VCaP (cell line): ENCODE results near the gene TRIM6.
"Not testable (repeated sequence)": the region's sequence is repeated elsewhere in the genome, so short reads cannot be mapped to it uniquely, and the experiment has no call there.

Experiments
- H3K27ac ChIP-seq: fragments of 450-650 bp; 2 replicates; pipeline ENCODE4 v1.5.1; 2017
- TF ChIP-seq, protein P1 (sequence below): fragments of 450-650 bp; conservative IDR thresholded peaks from 2 replicates; pipeline ENCODE4 v1.5.1; 2017; ENCODE audit warnings: mild to moderate bottlenecking, moderate library complexity

Gene TRIM6

DNA sequence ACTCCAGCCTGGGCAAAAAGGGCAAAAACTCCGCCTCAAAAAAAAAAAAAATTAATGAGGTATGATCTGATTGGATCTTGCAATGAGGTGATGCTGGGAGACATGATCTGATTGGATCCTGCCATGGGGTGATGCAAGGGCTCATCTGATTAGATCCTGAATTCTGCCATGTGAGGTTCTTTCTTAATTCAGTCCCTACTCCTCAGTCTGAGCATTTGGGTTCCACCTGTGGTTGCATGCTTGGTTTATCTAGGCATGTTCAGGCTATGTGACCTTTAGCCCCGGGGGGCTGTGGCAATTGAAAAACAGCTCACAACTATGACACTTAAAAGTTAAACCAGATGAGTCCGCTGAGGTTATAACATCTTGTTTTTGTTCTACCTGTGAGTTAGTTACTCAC is 4.8 kb upstream of the TRIM6 start:
- H3K27ac ChIP-seq: no peak overlapping the region
- TF ChIP-seq, protein P1, sequence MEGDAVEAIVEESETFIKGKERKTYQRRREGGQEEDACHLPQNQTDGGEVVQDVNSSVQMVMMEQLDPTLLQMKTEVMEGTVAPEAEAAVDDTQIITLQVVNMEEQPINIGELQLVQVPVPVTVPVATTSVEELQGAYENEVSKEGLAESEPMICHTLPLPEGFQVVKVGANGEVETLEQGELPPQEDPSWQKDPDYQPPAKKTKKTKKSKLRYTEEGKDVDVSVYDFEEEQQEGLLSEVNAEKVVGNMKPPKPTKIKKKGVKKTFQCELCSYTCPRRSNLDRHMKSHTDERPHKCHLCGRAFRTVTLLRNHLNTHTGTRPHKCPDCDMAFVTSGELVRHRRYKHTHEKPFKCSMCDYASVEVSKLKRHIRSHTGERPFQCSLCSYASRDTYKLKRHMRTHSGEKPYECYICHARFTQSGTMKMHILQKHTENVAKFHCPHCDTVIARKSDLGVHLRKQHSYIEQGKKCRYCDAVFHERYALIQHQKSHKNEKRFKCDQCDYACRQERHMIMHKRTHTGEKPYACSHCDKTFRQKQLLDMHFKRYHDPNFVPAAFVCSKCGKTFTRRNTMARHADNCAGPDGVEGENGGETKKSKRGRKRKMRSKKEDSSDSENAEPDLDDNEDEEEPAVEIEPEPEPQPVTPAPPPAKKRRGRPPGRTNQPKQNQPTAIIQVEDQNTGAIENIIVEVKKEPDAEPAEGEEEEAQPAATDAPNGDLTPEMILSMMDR: no peak

DNA sequence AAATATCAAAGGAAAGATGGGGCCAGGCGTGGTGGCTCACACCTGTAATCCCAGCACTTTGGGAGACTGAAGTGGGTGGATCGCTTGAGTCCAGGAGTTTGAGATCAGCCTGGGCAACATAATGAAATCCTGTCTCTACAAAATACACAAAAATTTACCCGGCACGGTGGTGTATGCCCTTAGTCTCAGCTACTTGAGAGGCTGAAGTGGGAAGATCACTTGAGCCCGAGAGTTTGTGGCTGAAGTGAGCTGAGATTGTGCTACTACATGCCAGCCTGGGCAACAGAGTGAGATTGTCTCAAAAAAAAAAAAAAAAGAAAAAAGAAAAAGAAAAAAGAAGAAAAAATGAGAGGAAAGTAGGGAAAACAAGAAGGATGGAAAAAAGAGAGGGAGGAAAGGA is 3.8 kb upstream of the TRIM6 start:
- H3K27ac ChIP-seq: no peak overlapping the region
- TF ChIP-seq, protein P1: no peak

DNA sequence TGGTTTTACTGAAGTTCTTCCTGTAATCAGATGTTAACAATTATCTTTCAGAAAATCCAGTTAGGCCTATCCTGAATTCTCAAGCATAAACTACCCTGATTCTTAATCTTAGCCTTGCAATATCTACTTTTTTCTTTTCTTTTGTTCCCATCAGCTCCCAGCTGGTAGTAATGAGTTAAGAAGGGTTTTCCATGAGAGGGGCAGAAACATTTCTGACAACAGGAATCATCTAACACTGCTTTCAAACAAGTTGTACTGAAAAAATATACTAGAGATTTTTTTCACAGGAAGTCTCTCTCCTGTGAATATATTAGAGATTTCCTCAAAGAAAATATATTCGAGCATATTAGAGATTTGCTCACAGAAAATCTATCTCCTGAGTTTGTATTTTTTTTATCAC is 3.3 kb upstream of the TRIM6 start:
- no peak overlapping the region for H3K27ac ChIP-seq
- TF ChIP-seq, protein P1: no peak

DNA sequence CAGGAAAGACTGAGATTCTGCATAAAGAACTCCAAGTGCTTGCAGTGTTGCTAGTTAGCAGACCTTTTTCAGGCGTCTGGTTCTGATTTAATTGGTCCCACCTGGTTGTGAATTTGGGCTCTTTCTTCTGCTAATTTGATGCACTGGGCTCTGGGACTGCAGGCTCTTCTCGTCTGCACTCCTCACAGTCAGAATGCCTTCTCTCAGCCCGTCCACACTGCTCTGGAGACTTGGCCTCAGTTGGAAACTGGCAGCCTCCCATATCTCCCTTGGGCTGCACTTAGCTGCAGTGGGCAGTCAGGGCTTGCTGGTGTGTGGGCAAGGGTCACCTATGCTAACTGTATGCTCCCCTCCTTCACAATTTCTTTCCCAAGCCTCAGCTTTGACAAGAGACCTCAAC is 1.5 kb downstream of the TRIM6 start:
- TF ChIP-seq, protein P1: no peak

DNA sequence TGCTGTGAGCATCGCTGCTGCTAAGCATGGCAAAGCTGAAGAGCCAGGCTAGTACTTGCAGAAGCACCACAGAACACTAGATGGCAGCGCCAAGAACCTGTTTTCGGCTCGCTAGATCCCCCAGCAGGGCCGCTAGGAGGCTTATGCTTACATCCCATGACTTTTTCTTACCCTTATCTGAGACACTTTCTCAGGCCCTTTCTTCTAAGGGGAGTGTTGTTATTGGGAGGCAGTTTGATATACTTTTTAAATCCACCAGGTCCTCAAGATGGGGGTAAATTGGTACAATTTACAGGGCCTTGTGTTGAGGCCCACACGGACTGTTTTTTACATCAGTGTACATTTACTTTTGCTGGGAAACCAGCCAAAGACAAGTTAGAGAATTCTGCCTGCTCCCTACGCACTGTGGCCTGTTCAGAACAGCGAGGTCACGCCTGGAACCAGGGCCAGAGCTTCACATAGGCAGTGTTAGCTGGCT is 4.0 kb downstream of the TRIM6 start:
- no peak overlapping the region for H3K27ac ChIP-seq
- TF ChIP-seq, protein P1: peak; percentile 83

More for the DNA sequence above, 1.5 kb downstream of the TRIM6 start:
- no peak overlapping the region for H3K27ac ChIP-seq

DNA sequence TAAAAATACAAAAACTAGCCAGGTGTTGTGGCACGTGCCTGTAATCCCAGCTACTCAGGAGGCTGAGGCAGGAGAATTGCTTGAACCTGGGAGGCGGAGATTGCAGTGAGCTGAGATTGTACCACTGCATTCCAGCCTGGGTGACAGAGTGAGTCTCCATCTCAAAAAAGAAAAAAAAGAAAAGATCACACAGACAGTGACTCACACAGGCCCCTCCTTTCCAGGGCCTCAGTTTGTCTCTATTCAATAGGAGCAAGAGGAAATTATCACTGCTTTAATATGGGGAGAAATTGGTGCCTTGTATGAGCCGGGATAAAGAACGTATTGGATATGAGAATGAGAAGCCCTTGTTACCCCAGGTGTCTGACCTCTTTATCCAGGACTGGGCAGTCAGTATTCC is 6.4 kb downstream of the TRIM6 start:
- H3K27ac ChIP-seq: not testable (repeated sequence)

DNA sequence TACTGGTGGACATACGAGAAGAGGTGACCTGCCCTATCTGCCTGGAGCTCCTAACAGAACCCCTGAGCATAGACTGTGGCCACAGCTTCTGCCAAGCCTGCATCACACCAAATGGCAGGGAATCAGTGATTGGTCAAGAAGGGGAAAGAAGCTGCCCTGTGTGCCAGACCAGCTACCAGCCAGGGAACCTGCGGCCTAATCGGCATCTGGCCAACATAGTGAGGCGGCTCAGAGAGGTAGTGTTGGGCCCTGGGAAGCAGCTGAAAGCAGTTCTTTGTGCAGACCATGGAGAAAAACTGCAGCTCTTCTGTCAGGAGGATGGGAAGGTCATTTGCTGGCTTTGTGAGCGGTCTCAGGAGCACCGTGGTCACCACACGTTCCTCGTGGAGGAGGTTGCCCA is 6.9 kb downstream of the TRIM6 start:
- H3K27ac ChIP-seq: no peak overlapping the region
- TF ChIP-seq, protein P1: no peak

DNA sequence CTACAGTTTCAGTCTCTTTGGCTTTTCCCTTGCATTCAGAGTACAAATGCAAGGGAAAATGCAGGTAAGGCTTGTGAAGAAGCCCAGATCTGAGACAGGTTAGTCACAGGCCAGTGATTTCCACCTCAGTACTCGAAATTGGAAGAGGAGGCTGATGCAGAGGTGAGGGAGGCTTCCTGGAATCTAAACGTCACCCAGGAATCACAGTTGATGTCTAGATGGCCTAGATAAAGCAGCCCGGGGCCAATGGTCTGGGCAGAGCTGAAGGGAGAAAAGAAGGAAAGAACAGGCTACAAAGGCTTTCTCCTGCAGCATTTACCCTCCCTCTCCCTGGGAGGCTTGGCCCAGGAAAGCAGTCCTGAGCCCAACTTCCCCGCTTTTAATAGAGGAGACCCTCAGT is 8.5 kb downstream of the TRIM6 start:
- no peak overlapping the region for H3K27ac ChIP-seq
- TF ChIP-seq, protein P1: no peak
